ENCODE data around the gene RERE. TPM values are rescaled to one million over a fixed set of nuclear protein-coding genes. Genes with fewer than 3 reads are reported as not detected.

The RERE gene
- polyA plus RNA-seq, 1 of the 3 experiments (the other 2 are of a cell fraction): 8.1 TPM

GRCh38 chr1:8439015-8439702 lies 378.3 kb downstream of the RERE start:
- Histone ChIP-seq H3K27ac (ENCODE audit: low read depth in 2 of 2, low read length in 1 of 2) (peak overlapping the region; percentile 68 to 81), H3K79me2 (ENCODE audit: insufficient read depth) (peaks cover 7% of the 10 kb centered on the region; the same call in 1 of the 2 replicates), H3K9me3 (no peaks in the 10 kb centered on the region), H2AFZ (ENCODE audit: low read depth) (no peak overlapping the region), H3K4me1 (ENCODE audit: control insufficient read depth in 1 of 2, insufficient read depth in 2 of 2, low read depth in 1 of 2, low read length in 1 of 2) (peaks cover 16 to 18% of the 10 kb centered on the region in 2 experiments), H4K20me1 (ENCODE audit: insufficient read depth) (0 out of 2 replicates have a peak, but pooled peaks cover 5% of the 10 kb centered on the region), H3K27me3 (ENCODE audit: insufficient read depth) (no peaks in the 10 kb centered on the region), H3K4me3 (ENCODE audit: low read depth in 2 of 2, low read length in 1 of 2) (peak overlapping the region in 1 of 2 experiments; percentile 11; a peak in 2 of 4 replicates), H3K9me2 (no peaks in the 10 kb centered on the region), H3K4me2 (peak overlapping the region; percentile 61), H3K36me3 (replicated peaks in 1 of 2; ENCODE audit: control insufficient read depth in 1 of 2, insufficient read depth in 2 of 2, low read length in 1 of 2) (no peaks in the 10 kb centered on the region), H3F3A (replicated peaks; ENCODE audit: insufficient read depth) (peaks cover 15% of the 10 kb centered on the region), H3K9ac (peak overlapping the region; percentile 49; the same call in 1 of the 2 replicates)
- 24% methylated on average over 8 of the region's 8 CpGs for WGBS (ENCODE audit: low lambda C conversion rate)
- 0 out of 2 replicates have a peak, but pooled peaks have one; percentile 8 for TF ChIP-seq CTCF (IDR thresholded peaks at IDR 0.05)
- no peak; the same call in 1 of the 2 replicates for TF ChIP-seq MXI1 (IDR thresholded peaks at IDR 0.05; ENCODE audit: low read depth, low read length)
- TF ChIP-seq GATA2 (CRISPR knock-in tag; IDR thresholded peaks at IDR 0.05): peak; percentile 64
- no peak for TF ChIP-seq FOSL2 (IDR thresholded peaks at IDR 0.05; ENCODE audit: borderline replicate concordance, low read depth)
- no peak for TF ChIP-seq TCF12 (IDR thresholded peaks at IDR 0.05)
- TF ChIP-seq RCOR1 (IDR thresholded peaks at IDR 0.05; ENCODE audit: low read length): peak; percentile 63
- TF ChIP-seq MAX (IDR thresholded peaks at IDR 0.05; ENCODE audit: low read depth): 0 out of 2 replicates have a peak, but pooled peaks have one; percentile 23
- DNase-seq: peak; percentile 83
- ChIA-PET CTCF (interaction anchor here (0.8 to 1.9 kb wide), 3 partner anchors 11 to 45 kb away, joined by 3 to 6 read pairs (median 5); no protein-coding TSS in a partner anchor), POLR2A (no interaction called here)

- Histone ChIP-seq H3K4me2 (peak overlapping the region; percentile 61; the same call in 1 of the 2 replicates), H3K27me3 (ENCODE audit: insufficient read depth) (no peaks in the 10 kb centered on the region), H3K9me2 (no peaks in the 10 kb centered on the region), H3K9ac (peak overlapping the region; percentile 49; the same call in 1 of the 2 replicates), H3K36me3 (replicated peaks in 1 of 2; ENCODE audit: control insufficient read depth in 1 of 2, insufficient read depth in 2 of 2, low read length in 1 of 2) (no peaks in the 10 kb centered on the region), H3K27ac (ENCODE audit: low read depth in 2 of 2, low read length in 1 of 2) (peak overlapping the region; percentile 68 to 81), H3K9me3 (no peaks in the 10 kb centered on the region), H3F3A (replicated peaks; ENCODE audit: insufficient read depth) (peaks cover 15% of the 10 kb centered on the region), H3K4me1 (ENCODE audit: control insufficient read depth in 1 of 2, insufficient read depth in 2 of 2, low read depth in 1 of 2, low read length in 1 of 2) (peaks cover 16 to 18% of the 10 kb centered on the region in 2 experiments), H2AFZ (ENCODE audit: low read depth) (no peak overlapping the region), H4K20me1 (ENCODE audit: insufficient read depth) (0 out of 2 replicates have a peak, but pooled peaks cover 5% of the 10 kb centered on the region), H3K79me2 (ENCODE audit: insufficient read depth) (peaks cover 7% of the 10 kb centered on the region; the same call in 1 of the 2 replicates), H3K4me3 (ENCODE audit: low read depth in 2 of 2, low read length in 1 of 2) (no peak overlapping the region)
- ChIA-PET POLR2A (no interaction called here), CTCF (interaction anchor here (0.8 to 1.9 kb wide), 3 partner anchors 10 to 423 kb away, joined by 3 to 5 read pairs (median 3); no protein-coding TSS in a partner anchor)
- no peak for DNase-seq
- WGBS (ENCODE audit: low lambda C conversion rate): 93% methylated on average over 4 of the region's 4 CpGs
- TF ChIP-seq EZH2phosphoT487 (IDR thresholded peaks at IDR 0.05; ENCODE audit: borderline replicate concordance, low read depth): no peak
- TF ChIP-seq EP300 (IDR thresholded peaks at IDR 0.05; ENCODE audit: borderline replicate concordance in 1 of 2, low read depth in 1 of 2, low read length in 1 of 2): no peak
- TF ChIP-seq REST (IDR thresholded peaks at IDR 0.05; ENCODE audit: low read depth, low read length): no peak
- TF ChIP-seq GABPA (IDR thresholded peaks at IDR 0.05; ENCODE audit: low read depth): no peak
- no peak for TF ChIP-seq RCOR1 (IDR thresholded peaks at IDR 0.05; ENCODE audit: low read length)
- TF ChIP-seq ZBTB33 (IDR thresholded peaks at IDR 0.05; ENCODE audit: borderline replicate concordance, low read depth): no peak
- no peak for TF ChIP-seq CTCF (IDR thresholded peaks at IDR 0.05)
- TF ChIP-seq RFX5 (IDR thresholded peaks at IDR 0.05; ENCODE audit: low read length): no peak
Measured at GRCh38 chr1:8438489-8438888, 379.0 kb downstream of the RERE start.

Measured in SK-N-SH (cell line).